Activated naive CD4-positive, alpha-beta T cell treated with anti-CD3 and anti-CD28 coated beads, Interleukin-2, amount 50 U/mL, for 16 hours (primary cell): ENCODE results near the gene LTBP3.

Experiments
- DNase-seq: peaks from one replicate; pipeline ENCODE4 v3.0.0-alpha.2; 2020

LTBP3 gene

GRCh38 chr11:65492637-65493366 is 65.4 kb downstream of the LTBP3 start:
- no peak for DNase-seq

GRCh38 chr11:65492387-65492636 is 65.8 kb downstream of the LTBP3 start:
- DNase-seq = no peak

GRCh38 chr11:65491614-65492386 is 66.4 kb downstream of the LTBP3 start:
- no peak for DNase-seq

DNA sequence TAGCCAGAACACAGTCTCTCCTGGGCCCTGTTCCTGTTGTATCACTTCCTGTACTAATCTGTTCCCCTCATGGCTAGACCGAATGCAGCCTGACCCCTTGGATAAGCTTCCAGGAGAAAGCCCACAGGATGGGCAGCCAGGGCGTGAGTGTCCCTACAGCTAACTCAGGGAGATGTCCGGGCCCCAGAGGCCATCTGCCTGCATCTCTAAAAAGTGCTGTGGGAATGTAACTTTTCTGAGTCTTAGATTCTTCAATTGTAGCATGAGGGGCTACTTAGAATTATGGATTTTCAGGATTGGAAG is 67.0 kb downstream of the LTBP3 start:
- DNase-seq = no peak

GRCh38 chr11:65489706-65490320 is 68.3 kb downstream of the LTBP3 start:
- no peak for DNase-seq

DNA sequence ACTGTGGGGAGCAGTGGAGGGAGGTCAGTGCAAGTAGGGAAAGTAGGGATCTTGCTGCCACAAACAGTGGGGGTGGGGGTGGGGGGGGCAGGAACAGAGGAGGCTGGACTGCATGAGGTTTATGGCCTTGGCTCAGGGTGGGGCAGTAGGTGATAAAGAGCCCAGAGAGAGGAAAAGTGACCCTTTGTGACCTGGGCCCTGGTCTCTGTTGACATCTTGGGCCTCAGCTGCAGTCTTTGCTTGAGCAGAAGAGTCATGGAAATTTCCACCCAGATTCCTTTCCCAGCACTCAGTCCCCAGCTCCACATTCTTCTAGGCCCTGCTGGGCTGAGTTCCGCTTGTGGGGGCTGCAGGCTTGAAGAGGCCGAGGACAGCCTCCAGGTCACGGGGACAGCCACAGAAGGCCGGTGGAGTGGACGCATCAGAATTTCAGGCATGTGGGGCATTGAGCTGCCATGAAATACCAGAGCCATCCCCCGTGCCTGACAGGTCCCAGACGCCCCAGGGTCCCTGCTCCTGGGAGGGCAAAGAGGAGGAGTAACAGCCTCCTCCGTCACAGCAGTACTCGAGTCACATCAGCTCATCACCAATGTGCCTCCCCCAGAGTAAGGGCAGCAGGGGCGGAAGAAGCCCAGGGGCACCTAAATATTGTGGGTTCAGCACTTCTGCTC is 69.0 kb downstream of the LTBP3 start:
- no peak for DNase-seq
